Brain pericyte (primary cell): Measurements from ENCODE around the gene FSD1L.
"Not testable (repeated sequence)": the region's sequence is repeated elsewhere in the genome, so short reads cannot be mapped to it uniquely, and the experiment has no call there.

Experiments
- DNase-seq: peaks from one replicate; pipeline ENCODE4 v3.0.0-alpha.2; 2012; ENCODE audit warnings: low read depth, low spot score

The FSD1L gene

DNA sequence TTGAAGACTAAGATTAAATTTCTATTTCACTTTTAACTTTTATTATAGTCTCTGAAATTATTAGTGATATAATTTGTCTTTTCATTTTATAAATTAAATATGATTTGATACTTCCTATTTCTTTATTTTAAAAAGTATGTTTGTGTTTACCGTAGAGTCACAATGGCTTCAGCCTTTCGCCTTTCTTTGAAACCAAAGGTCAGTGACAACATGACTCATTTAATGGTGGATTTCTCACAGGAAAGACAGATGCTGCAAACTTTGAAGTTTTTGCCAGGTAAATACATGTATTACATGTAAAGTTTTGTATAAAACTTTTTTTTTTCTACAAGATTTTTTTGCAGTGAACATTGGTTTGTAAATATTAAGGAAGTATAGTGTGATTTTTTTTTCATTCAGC, 36.4 kb downstream of the FSD1L start:
- no peak for DNase-seq

GRCh38 chr9:105485131-105485530, 37.3 kb downstream of the FSD1L start:
- no peak for DNase-seq

DNA sequence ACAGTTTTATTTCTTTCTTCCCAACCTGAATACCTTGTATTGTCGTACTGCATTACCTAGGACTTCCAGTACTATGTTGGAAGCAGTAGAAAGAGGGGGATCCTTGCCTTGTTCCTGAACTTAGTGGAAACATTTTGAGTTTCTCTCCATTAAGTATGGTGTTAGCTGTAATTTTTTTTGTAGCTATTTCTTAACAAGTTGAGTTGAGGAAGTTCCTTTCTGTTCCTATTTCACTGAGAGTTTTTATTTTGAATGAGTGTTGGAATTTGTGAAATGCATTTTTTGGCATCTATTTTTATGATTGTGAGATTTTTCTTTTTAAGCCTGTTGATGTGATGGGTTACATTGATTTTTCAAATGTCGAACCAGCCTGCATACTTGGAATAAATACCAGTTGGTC, 49.0 kb downstream of the FSD1L start:
- no peak for DNase-seq

GRCh38 chr9:105497704-105498103, 49.9 kb downstream of the FSD1L start:
- no peak for DNase-seq

DNA sequence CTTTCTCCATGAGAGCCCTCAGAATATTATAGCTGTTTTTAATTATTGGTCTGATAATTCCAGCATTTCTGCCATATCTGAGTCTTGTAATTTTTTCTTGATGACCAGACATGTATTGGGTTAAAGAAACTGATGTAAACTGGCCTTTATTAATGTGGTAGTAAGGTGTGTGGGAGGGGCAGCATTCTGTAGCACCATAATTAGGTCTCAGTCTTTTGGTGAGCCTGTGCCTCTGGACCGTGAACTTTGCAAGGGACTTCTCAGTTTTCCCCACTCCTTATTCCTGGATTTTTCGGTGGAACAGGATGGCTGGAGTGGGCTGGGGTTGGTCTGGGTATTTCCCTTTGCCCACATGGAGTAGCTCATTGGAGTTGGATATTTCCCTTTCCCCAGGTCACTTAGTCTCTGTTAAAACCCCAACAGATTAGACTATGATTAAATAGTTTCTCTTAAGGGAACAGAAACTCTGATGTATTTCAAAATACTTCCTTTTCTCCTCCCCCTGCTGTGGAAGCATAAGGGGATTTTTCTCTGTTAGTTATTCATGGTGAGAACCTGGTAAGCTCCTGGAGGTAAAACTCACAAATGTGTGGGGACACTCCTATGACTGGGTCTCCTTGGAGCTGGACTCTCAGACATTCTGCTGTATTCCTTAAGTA, 52.4 kb downstream of the FSD1L start:
- no peak for DNase-seq

DNA sequence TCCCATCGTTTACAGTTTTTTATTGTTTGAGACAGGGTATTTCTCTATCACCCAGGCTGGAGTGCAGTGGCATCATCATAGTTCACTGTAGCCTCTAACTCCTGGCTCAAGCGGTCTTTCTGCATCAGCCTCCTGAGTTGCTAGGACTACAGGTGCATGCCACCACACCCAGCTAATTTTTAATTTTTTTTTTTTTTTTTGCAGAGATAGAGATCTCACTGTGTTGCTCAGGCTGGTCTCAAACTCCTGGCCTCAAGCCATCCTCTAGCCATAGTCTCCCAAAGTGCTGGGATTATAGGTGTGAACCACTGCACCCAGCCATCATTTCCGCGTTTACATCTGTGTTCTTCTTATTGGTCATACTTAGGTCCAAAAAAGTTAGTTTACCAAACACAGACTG, 53.6 kb downstream of the FSD1L start:
- no peak for DNase-seq

- DNase-seq, result no peak
Observed at GRCh38 chr9:105502276-105502675, 54.4 kb downstream of the FSD1L start.

- DNase-seq, result no peak
Observed at GRCh38 chr9:105503881-105504280, 56.0 kb downstream of the FSD1L start.

- DNase-seq, result no peak
Observed at GRCh38 chr9:105507096-105507790, 59.4 kb downstream of the FSD1L start.

- DNase-seq, result no peak
Observed at GRCh38 chr9:105508530-105508929, 60.7 kb downstream of the FSD1L start.

DNA sequence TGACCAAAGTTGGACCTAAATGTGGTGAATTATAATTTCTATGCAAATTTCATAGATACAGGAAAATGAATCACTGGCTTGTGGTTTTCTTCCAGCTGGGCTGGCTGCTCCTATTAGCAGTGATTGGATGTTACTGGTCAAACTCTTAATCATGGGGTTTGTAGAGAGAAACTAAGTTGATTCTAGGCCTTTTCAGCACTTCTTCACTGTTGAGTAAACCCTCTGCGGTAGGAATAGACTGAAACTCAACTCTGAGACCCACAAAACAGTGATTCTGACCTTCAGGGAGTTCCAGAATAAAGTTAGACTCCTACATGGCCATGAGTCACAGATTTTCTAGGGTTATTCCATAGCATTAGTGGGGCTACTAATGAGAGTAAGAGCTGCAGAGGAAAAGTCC, 62.2 kb downstream of the FSD1L start:
- no peak for DNase-seq

DNA sequence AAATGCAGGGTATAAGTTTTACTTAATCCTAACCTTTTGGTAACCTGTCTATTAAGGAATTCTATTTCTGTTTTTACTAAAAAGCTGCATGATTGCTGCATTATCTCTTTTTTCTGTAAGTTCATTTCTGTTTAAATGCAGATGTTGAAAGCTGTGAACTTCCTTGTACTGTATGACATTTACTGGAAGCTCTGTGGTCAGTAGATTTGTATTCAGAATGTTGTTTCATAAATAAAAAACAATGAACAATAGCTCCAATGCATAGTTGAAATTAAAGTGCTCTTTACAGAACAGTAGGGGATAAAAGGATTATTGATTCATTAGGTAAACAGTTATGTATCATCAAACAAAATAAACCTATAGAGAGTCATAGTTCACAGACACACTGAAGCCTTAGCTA, 63.6 kb downstream of the FSD1L start:
- DNase-seq, result no peak

DNA sequence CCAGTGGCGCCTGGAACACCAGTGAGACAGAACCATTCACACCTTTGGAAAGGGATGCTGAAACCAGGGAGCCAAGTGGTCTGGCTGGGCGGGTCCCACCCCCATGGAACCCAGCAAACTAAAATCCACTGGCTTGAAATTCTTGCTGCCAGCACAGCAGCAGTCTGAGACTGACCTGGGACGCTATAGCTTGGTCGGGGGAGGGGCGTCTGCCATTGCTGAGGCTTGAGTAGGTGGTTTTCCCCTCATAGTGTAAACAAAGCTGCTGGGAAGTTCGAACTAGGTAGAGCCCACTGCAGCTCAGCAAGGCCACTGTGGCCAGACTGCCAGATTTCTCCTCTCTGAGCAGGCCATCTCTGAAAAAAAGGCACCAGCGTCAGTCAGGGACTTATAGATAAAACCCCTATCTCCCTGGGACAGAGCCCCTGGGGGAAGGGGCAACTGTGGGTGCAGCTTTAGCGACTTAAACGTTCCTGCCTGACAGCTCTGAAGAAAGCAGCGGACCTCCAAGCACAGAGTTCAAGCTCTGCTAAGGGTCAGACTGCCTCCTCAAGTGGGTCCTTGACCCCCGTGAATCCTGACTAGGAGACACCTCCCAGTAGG, 68.1 kb downstream of the FSD1L start:
- DNase-seq, result no peak

DNA sequence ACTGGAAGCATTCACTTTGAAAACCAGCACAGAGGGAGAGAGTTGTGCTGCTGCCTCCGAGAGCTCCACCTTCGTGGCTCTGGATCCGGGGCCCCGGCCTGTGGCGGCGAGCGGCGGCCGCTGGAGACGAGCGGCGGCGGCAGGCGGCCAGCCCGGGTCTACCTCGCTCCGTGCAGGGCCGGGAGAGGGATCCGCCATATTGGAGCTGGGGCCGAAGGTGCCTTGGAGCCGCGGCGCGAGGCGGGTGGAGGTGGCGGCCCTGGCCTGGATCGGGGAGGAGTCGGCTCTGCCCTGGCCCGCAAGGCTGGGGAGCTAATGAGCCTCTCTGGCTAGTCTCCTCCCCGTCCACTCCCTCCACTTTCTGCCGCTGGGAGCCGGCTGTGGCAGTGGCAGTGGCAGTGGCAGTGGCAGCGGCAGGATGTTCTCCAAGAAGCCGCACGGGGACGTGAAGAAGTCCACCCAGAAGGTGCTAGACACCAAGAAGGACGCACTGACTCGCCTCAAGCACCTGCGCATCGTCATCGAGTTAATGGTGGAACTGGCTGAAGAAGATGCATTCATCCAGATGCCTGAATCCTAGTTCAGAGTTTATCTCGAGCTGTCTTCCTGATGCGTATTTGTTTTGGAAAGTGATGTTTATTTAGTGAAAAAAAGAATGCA, 72.0 kb downstream of the FSD1L start:
- not testable (repeated sequence) for DNase-seq

GRCh38 chr9:105520992-105521391, 73.2 kb downstream of the FSD1L start:
- not testable (repeated sequence) for DNase-seq

DNA sequence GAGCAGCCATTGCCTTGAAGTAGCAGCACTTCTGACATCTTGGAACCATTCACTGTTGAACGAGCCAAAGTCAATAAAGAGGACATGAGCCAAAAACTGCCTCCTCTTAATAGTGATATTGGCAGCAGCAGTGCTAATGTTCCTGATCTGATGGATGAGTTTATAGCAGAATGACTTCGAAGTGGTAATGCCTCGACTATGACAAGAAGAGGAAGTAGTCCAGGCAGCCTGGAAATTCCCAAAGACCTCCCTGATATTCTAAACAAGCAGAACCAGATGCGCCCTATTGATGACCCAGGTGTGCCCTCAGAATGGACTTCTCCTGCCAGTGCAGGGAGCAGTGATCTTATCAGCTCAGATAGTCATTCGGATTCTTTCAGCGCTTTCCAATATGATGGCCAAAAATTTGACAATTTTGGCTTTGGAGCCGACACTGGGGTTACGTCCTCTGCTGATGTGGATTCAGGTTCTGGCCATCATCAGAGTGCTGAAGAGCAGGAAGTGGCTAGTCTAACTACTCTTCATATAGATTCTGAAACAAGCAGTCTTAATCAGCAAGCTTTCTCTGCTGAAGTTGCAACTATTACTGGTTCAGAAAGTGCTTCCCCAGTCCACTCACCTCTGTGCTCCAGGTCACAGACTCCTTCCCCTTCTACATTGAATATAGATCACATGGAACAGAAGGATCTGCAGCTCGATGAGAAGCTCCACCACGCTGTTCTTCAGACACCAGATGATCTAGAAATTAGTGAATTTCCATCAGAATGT, 75.0 kb downstream of the FSD1L start:
- not testable (repeated sequence) for DNase-seq

GRCh38 chr9:105531530-105531929, 83.7 kb downstream of the FSD1L start:
- no peak for DNase-seq

GRCh38 chr9:105535920-105536668, 88.3 kb downstream of the FSD1L start:
- DNase-seq, result peak; percentile 57

DNA sequence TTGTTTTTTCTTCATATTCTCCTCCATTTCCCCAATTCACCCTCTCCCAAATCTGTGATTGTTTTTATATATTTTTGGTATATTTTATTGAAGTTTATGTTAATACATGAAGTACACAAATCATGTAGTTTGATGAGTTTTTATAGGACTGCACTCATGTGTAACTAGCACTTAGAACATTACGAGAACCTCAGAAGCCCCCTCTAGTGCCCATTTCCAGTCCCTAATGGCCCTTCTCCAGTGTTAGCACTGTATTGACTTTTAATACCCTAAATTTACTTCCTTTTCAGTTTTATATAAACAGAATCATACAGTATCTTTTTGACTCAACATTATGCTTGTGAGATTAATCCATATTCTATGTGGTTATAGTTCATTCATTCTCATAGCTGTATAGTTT, 91.6 kb downstream of the FSD1L start:
- DNase-seq, result no peak

DNA sequence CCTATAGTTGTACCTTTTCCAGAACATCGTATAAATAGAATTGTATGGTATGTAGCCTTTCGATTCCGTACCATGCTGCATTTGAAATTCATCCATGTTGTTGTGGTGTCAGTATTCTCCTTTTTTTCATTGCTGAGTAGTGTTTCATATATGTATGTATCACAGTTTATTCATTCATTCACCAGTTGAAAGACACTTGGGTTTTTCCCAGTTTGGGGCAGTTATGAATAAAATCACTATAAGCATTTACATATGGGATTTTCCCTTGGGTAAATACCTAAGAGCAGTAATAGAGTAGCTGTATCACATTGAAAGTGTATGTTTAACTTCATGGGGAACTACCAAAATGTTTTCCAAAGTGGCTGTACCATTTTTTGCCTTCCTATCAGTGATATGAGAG, 94.0 kb downstream of the FSD1L start:
- DNase-seq, result no peak

- DNase-seq, result no peak
Observed at GRCh38 chr9:105554042-105554441, 106.2 kb downstream of the FSD1L start.
